ENCODE results near the gene HERPUD1.

The HERPUD1 gene

DNA sequence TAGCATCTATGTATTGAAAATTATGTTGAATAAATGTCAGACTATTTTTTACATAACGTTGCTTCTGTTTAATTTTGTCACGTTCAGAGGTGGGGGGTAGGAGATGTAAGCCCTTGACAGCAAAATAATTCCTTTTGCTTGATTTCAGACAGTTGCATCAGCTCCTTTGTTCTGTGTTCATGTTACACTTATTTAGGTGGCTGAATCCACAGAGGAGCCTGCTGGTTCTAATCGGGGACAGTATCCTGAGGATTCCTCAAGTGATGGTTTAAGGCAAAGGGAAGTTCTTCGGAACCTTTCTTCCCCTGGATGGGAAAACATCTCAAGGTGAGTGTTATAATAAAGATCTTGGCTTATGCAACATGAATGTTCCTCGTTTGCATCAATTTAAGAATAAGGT lies 4.5 kb downstream of the HERPUD1 start:
- DNase-seq: peak in 1 of 2 experiments; percentile 74

DNA sequence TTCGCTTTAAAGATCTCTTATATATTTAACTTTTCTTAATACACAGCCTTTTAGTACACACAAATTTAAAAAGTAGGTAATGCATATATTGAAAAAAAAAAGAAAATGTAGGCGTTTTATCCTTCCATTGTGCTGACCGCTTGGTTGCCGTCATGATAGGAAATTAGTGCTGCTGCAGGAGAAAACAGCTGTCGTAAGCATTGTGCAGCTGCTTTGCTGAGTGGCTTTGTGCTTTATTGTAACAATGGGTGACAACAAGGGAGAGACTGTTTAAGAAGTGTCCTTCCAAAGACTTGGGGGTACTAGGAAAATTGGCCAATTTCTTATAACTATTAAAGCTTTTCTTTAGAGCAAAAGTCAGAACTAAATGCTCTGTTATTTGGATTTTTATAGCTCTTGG lies 5.0 kb downstream of the HERPUD1 start:
- no peak for DNase-seq

DNA sequence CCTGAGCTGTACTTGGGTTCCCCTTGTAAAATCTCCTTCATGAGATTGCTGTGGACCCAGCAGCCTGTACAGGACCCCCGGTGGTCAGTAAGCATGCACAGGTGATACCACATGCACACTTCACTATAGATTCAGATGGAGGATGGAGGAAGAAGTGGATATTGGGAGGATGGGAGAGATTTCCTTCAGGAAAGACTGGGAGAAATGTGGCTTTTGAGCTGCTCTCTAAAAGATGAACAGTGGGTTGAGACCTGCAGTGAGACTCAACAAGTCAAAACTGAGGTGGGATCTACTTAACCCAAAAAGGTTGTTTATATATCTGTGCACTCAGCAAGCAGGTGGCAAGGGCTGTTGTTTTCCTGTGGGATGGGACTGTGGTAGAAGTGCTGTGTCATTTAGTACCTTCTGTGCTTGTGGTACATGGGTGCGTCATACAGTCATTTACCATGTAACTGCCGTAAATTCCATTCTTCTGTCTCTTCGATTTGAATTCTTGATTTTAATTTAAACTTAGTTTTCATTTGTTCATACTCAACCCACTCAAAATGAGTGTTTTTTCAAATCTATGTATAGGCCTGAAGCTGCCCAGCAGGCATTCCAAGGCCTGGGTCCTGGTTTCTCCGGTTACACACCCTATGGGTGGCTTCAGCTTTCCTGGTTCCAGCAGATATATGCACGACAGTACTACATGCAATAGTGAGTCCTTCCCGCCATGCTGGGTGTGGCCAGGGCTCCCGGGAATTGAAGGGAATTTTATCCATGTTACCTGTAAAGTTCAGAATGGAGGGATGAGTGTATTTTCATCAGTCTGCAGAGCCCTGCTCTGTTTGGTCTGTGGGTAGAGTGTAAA lies 6.9 kb downstream of the HERPUD1 start:
- DNase-seq: no peak

DNA sequence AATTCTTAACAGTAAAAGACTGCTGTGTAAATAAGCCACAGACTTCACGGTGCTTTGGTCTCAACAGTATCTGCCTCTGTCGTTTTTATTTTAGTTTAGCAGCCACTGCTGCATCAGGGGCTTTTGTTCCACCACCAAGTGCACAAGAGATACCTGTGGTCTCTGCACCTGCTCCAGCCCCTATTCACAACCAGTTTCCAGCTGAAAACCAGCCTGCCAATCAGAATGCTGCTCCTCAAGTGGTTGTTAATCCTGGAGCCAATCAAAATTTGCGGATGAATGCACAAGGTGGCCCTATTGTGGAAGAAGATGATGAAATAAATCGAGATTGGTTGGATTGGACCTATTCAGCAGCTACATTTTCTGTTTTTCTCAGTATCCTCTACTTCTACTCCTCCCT lies 7.9 kb downstream of the HERPUD1 start:
- no peak for DNase-seq

DNA sequence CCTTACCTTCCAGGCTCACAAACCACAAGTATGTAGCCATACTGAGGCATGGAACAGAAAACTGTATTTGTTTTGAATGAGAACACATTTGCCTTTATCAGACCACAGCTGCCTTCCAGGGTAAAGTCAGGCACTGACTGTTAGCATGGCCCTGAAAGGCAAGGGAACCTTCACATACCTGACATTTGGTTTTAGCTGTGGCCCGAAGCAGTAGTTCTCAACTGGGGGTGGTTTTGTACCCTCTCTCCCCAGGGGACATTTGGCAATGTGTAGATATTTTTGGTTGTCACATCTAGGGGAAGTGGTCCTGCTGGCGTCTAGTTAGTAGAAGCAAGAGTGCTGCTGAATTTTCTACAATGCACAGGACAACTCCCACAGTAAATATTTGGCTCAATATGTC lies 9.2 kb downstream of the HERPUD1 start:
- DNase-seq: no peak

DNA sequence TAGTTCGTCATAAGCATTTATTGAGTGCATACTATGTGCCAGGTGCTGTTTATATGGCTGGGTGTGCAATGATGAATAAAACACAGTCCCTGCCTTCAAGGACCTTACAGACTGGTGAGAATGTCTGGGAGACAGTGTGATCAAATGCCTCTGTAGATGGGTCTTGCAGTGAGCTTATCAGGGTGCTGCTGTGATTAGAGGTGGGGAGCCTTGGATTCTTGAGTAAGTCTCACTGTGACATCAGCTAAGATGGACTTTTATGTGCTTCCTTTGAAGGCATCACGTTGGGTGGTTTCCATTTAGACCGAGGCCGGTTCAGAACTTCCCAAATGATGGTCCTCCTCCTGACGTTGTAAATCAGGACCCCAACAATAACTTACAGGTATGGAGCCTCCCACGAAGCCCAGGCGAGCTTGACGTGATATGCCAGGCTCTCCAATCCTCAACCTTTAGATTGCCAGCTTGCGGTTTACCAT lies 10.0 kb downstream of the HERPUD1 start:
- DNase-seq: no peak

DNA sequence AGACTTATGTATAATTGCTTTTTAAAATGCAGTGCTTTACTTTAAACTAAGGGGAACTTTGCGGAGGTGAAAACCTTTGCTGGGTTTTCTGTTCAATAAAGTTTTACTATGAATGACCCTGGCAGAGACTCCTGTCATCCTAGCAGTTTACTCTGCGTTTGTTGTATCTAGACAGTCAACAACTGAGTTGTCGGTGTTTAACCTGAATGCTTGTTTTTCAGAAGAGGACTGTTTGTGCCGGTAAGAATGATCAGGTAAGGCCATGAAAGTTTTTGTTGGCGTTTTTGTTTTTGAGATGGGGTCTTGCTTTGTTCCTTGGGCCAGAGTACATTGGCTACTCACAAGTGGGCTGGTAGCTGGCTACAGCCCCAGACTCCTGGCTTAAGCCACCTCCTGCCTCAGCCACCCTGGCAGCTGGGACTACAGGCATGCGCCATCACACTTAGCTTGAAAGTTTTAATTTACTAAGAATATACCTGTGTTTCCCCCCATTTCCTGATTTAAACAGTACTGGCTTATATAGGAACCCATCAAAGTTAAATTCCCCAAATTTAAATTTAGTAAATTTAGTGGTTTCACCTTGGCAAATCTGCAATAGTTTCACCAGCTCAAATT lies 11.9 kb downstream of the HERPUD1 start:
- no peak for DNase-seq

DNA sequence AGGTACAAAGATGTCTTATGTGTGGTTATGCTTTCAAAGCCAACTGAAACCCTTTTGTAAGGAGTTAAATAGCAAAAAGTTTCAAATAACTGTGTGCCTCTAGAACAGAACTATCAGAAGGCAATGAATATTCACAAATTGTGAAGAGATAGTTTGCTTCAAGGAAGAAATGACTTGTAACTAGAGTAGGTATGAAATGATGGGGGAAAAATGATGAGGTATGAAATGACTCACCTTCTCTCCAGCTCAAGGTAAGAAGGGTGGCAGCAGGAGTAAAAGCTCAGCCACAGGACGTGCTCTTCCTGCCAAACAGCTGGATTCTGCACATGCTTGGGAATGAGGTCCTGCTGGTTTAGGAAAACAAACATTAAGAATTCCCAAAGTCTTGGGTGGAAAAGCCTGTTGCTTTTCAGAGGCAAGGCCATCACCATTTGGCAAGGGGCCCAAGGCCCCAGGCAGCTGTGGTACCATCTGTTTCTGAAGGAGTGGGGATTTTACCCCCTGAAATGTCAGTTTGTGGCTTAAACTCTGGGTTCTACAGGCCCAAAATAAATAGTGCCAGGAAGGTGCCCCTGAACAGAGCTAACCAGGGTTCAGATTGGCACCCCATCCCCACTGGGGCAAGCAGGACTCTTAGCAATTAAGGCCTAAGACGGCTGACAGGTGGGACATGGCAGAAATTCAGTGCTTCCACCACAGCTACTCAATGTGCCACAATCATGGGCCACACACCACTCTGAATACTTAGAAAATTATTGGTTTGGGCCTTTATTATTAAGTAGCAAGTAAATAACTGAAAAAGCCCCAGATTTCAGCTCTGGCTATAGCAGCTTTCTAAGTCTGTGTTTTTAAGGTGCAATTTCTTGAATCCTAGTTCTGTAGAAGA lies 13.3 kb downstream of the HERPUD1 start:
- DNase-seq: no peak

DNA sequence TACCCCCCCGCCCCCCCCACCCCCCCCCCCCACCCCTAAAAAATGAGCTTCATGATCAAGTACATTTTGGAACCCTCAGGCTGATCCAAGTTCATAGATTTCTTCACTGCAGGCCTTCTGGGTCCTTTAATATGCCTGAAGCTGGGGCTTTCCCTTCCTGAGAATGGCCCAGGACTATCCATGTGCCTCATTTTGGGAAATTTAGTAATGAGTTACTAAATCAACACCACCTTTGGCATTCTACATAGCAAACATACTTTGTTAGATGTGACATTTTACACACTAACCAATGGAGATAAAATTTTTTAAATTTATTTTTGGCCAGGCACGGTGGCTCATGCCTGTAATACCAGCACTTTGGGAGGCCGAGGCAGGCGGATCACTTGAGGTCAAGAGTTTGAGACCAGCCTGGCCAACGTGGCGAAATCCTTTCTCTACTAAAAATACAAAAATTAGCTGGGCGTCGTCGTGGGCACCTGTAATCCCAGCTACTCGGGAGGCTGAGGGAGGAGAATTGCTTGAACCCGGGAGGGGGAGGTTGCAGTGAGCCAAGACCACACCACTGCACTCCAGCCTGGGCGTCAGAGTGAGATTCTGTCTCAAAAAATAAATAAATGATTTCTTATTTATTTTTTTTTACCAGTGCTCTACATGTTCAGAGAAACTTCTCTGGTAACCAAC lies 14.0 kb downstream of the HERPUD1 start:
- no peak for DNase-seq

DNA sequence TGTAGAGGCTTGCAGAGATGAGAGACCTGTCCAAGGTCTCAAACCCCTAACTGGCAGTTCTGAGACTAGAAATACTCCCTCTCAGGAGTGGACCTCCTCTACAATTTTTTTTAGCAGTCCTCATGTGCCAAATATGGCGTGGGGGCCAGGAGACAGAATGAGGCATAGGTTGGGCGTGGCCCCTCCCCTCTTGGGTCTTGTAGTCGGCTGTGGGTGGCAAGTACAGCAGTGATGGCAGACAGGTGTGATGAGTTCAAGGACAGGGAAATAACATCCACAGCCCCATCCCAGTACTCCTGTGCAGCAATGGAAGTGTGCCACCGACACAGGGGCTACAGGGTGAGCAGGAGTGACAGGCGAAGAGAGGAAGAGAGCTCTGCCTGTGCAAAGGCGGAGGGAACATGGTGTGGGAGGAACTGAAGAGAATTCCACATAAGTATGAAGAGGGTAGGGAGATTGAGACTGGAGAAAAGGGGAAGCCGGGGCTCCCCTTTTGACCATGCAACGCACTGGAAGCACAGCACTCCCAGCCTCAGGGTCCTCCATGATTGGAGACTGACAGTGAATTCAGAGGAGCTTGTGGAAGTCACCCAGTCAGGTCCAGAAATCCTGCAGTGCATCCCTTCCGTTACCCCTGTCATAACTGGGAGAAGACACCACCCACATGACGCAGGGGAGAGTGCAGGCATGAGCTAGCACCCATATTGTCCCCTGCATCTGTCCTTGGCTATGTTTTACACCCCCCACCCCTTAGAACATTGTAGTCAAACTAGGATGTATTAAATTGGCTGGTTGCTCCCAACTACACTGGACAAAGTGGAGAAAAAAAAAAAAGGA lies 15.0 kb downstream of the HERPUD1 start:
- DNase-seq: no peak

DNA sequence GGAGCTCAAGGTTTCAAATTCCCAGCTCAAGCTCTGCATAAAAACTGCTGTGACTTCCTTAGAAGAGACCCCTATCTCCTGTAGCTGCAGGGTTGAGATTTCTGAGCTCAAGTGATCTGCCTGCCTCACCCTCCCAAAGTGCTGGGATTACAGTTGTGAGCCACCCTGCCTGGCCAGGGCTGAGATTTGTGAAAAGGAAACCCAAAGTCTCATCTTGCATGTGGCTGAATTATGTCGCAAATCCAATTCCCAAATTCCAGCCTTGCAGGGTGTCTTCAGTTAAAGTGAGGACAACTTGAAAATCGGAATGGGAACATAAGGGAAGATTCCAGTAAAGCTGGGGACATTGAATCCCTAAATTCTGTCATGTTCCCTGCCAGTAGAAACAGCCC lies 15.7 kb downstream of the HERPUD1 start:
- DNase-seq: no peak

DNA sequence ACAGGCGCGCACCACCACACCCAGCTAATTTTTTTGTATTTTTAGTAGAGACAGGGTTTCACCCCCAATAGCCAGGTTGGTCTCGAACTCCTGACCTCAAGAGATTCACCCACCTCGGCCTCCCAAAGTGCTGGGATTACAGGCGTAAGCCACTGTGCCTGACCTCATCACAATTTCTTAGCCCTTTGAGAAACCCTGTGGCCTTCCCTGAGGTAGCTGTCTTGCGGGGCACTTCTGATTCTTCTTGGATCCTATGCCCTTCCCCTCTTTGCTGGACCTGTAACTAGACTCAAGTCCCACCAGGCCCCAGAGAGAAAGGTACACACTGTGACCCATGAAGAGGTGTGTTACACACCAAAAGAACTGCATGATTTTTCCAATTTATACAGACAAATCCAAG lies 16.3 kb downstream of the HERPUD1 start:
- DNase-seq: no peak

DNA sequence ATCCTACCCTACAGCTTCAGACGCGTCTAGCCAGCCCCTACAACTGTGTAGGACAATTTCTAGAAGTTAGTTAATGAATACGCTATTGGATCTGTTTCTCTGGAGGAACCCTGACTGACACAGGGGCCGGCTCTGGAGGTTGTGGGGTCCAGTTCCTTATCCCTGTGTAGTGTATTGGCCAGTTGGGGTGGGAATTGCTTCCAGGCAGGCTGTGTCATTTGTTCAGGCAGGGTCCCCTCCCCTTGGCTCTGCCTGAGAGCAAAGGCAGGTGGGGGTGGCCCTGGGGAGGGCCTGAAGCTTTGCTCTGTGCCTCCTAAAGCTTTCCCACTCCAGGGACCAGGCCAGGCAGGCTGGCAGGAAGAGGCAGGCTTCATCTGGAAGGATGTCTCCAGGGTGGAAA lies 18.1 kb downstream of the HERPUD1 start:
- DNase-seq: no peak

DNA sequence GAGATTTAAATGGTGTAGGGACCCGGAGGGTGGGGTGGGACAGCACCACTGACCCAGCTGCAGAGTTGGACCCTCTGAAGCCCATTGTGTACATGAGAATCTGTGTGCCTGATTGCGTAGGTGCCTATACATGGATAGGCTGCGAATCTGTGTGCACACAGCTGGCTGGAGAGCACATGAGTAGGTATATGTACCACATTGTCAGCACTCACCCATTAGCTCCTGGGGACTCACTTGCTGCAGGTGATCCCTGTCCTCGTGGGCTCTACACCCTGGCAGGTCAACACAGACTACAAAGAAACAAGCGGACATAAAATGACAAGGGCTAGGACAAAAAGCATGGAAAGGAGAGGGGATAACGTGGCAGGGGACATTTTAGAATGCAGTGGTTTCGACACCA lies 18.5 kb downstream of the HERPUD1 start:
- DNase-seq: no peak

DNA sequence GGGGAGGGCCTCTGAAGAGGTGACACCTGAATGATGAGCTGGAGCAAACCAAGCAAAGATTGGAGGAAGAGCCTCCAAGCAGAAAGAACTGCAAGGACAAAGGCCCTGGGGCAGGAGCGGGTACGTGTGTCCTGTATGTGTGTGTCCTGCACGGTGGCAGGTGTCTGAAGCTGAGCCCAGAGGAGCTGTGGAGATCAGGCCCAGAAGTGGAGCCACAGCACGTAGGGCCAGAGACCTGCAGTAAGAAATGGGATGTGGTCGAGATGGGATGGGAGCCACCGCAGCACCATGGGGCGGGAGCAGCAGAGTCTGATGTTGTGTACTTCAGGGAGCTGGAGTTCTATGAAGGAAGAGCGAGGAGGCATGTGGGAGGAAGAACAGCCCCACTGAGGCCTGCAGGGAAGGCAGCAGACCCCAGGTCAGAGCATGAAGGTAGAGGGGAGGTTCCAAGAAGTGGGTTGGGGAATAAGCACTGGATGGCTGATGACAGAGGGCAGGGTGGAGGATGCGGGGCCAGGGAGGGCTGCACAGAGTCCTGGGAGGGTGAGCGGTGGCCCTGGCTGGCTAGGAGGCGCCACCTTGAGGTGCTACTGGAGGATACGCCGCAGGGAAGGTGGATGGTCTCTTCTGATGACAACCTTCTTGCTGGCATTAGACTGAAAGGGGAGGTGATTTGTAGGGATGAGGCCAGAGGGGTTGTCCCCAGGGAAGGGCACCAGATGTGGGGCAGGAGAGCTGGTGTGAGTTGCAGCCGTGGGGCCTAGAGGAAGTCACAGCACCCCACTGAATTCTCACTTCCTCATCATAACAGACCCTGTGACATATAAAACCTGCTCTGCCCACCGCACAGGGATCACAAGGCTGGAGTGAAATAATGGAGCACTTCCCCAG lies 19.2 kb downstream of the HERPUD1 start:
- DNase-seq: no peak

DNA sequence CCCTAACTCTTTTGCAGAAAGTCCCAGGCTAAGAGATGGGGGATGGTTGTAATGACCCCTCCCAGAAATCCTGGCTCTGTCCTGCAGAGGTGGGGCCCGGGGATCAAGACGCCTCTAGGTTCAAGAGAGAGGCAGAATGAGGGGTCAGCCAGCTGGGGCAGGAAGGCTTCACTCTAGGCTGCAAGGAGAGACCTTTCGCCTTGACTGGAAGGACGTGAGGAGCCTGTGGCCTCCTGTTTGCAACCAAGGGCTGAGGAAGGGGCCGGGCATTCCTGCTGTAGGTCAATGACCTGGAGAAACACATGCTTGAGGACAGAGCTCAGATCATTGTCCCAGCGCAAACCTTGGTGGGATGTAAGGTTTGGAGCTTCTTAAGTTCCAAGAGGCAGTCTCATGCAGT lies 21.1 kb downstream of the HERPUD1 start:
- no peak for DNase-seq

DNA sequence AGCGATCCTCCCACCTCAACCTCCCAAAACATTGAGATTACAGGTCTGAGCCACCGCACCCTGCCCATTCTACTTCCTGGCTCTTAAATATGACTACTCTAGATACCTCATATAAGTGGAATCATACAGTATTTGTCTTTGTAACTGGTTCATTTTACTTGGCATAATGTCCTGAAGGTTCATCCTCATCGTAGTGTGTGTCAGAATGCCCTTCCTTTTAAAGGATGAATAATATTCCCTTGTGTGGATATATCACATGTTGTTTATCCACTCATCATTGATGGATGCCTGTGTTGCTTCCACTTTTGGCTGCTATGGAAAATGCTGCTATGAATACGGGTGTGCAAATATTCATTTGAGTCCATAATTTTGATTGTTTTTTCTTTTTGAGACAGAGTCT lies 24.1 kb downstream of the HERPUD1 start:
- no peak for DNase-seq

DNA sequence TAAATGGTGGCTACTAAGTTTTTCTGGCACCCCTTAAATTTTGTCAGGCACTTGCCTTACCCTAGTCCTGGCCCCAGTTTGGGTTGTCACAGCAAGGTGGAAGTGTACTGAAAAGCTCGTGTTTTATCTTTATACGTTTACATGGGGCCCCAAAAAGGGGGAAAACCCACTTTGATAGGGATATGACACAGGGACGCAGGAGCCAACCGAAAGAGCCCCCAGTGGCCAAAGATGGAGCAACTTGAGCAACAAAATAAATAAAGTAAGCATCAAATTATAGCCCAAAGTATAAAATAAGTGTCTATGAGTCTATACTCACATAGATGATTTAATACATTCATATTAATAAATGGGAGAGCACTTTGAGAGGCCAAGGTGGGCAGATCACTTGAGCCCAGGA lies 24.8 kb downstream of the HERPUD1 start:
- DNase-seq: no peak

DNA sequence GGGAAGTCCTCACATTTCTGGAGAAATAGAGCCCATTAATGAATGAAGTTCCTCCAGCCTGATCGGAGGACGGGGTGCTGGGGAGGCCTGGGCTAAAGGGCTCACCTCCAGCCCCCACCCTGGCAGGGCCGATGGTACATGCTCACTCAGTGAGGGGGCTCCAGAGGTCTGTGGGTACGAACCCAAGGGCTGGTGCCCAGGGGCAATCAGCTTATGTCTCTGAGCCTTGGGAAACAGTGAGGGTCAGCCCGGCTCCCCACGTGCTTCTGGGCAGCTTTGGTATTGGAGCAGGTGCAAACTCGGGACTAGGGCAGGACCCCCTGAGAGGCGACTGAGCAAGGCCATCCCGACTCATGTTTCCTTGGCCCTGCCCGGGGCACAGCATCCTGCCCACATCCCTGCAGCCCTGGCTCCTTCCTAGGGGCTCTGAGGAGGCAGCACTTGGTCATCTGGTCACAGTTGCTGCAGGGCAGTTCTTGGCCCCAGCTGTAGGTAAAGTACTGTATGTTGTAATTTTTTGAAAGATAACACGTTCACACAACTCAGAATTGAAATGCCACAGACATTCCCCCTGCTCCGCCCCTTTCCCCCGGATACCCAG lies 28.8 kb downstream of the HERPUD1 start:
- no peak for DNase-seq

DNA sequence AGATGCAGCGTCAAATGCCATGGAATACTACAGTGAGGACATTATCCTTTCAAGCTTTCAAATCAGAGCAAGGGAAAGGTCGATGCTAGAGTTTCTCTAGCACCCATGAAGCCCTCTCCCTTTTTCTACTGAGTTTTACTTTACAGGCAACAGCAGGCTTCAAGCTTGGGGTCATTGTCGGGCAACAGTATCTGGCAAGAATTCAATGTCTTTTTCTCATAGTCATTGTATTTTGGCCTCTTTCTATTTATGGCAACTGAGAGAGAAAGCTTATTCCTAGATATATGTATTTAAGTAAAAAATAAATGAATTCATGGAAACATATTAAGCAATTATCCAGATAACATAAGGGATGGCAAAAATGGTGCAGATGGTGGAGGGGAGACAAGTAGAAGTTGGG lies 29.4 kb downstream of the HERPUD1 start:
- no peak for DNase-seq

Measured in NCI-H1930 (cell line).